Measurements from ENCODE around the gene CHD5.

Gene CHD5

GRCh38 chr1:6103111-6103853 is 76.8 kb downstream of the CHD5 start:
- Histone ChIP-seq H3K9ac (ENCODE audit: insufficient read length) (no peak overlapping the region), H3K27ac (no peak overlapping the region), H3K4me3 (no peak overlapping the region), H3K9me3 (ENCODE audit: low read depth, low read length) (no peaks in the 10 kb centered on the region), H3K36me3 (ENCODE audit: insufficient read depth, low read length) (no peaks in the 10 kb centered on the region)
- no peak for DNase-seq (ENCODE audit: low read depth, low spot score)
- TF ChIP-seq EZH2 (IDR thresholded peaks at IDR 0.05) (no peak), POLR2AphosphoS5 (IDR thresholded peaks at IDR 0.05; ENCODE audit: borderline replicate concordance, low read depth, low read length) (no peak)

GRCh38 chr1:6102532-6102845 is 77.6 kb downstream of the CHD5 start:
- no peak overlapping the region for H3K9ac ChIP-seq (ENCODE audit: insufficient read length)
- H3K4me3 ChIP-seq: no peak overlapping the region
- TF ChIP-seq EZH2 (IDR thresholded peaks at IDR 0.05): no peak
- TF ChIP-seq FOXP2 (optimal IDR thresholded peaks at IDR 0.05; ENCODE audit: control extremely low read depth, extremely low read length, insufficient read depth): no peak
- TF ChIP-seq POLR2AphosphoS5 (IDR thresholded peaks at IDR 0.05; ENCODE audit: borderline replicate concordance, low read depth, low read length): no peak
- no peaks in the 10 kb centered on the region for H3K36me3 ChIP-seq (ENCODE audit: insufficient read depth, low read length)
- DNase-seq (ENCODE audit: low read depth, low spot score): no peak
- H3K27ac ChIP-seq: no peak overlapping the region
- no peaks in the 10 kb centered on the region for H3K9me3 ChIP-seq (ENCODE audit: low read depth, low read length)

- Histone ChIP-seq H3K9me3 (ENCODE audit: low read depth, low read length) (no peaks in the 10 kb centered on the region), H3K4me3 (no peak overlapping the region), H3K27ac (no peak overlapping the region), H3K9ac (ENCODE audit: insufficient read length) (no peak overlapping the region), H3K36me3 (ENCODE audit: insufficient read depth, low read length) (no peaks in the 10 kb centered on the region)
- DNase-seq (ENCODE audit: low read depth, low spot score): no peak
- TF ChIP-seq FOXP2 (optimal IDR thresholded peaks at IDR 0.05; ENCODE audit: control extremely low read depth, extremely low read length, insufficient read depth) (no peak), POLR2AphosphoS5 (IDR thresholded peaks at IDR 0.05; ENCODE audit: borderline replicate concordance, low read depth, low read length) (no peak)
Measured at GRCh38 chr1:6101826-6102531, 78.1 kb downstream of the CHD5 start.

- DNase-seq (ENCODE audit: low read depth, low spot score): no peak
- Histone ChIP-seq H3K36me3 (ENCODE audit: insufficient read depth, low read length) (no peaks in the 10 kb centered on the region), H3K27ac (no peak overlapping the region), H3K4me3 (no peak overlapping the region), H3K9me3 (ENCODE audit: low read depth, low read length) (no peaks in the 10 kb centered on the region), H3K9ac (ENCODE audit: insufficient read length) (no peak overlapping the region)
- TF ChIP-seq FOXP2 (optimal IDR thresholded peaks at IDR 0.05; ENCODE audit: control extremely low read depth, extremely low read length, insufficient read depth): no peak
- TF ChIP-seq EZH2 (IDR thresholded peaks at IDR 0.05): no peak
- TF ChIP-seq POLR2AphosphoS5 (IDR thresholded peaks at IDR 0.05; ENCODE audit: borderline replicate concordance, low read depth, low read length): no peak
Measured at GRCh38 chr1:6100861-6101783, 79.0 kb downstream of the CHD5 start.

GRCh38 chr1:6099787-6100765 is 80.0 kb downstream of the CHD5 start:
- TF ChIP-seq POLR2AphosphoS5 (IDR thresholded peaks at IDR 0.05; ENCODE audit: borderline replicate concordance, low read depth, low read length): no peak
- no peak for TF ChIP-seq FOXP2 (optimal IDR thresholded peaks at IDR 0.05; ENCODE audit: control extremely low read depth, extremely low read length, insufficient read depth)
- no peak for TF ChIP-seq EZH2 (IDR thresholded peaks at IDR 0.05)

GRCh38 chr1:6099297-6099696 is 80.8 kb downstream of the CHD5 start:
- Histone ChIP-seq H3K4me3 (no peak overlapping the region), H3K27ac (no peak overlapping the region), H3K9me3 (ENCODE audit: low read depth, low read length) (no peaks in the 10 kb centered on the region), H3K36me3 (ENCODE audit: insufficient read depth, low read length) (no peaks in the 10 kb centered on the region), H3K9ac (ENCODE audit: insufficient read length) (no peak overlapping the region)
- no peak for DNase-seq (ENCODE audit: low read depth, low spot score)
- TF ChIP-seq FOXP2 (optimal IDR thresholded peaks at IDR 0.05; ENCODE audit: control extremely low read depth, extremely low read length, insufficient read depth) (no peak), POLR2AphosphoS5 (IDR thresholded peaks at IDR 0.05; ENCODE audit: borderline replicate concordance, low read depth, low read length) (no peak), EZH2 (IDR thresholded peaks at IDR 0.05) (no peak)

More at GRCh38 chr1:6099787-6100765, 80.0 kb downstream of the CHD5 start:
- Histone ChIP-seq H3K4me3 (no peak overlapping the region), H3K9ac (ENCODE audit: insufficient read length) (no peak overlapping the region), H3K27ac (no peak overlapping the region), H3K9me3 (ENCODE audit: low read depth, low read length) (no peaks in the 10 kb centered on the region), H3K36me3 (ENCODE audit: insufficient read depth, low read length) (no peaks in the 10 kb centered on the region)
- no peak for DNase-seq (ENCODE audit: low read depth, low spot score)

GRCh38 chr1:6098303-6099215 is 81.6 kb downstream of the CHD5 start:
- no peak overlapping the region for H3K4me3 ChIP-seq
- TF ChIP-seq POLR2AphosphoS5 (IDR thresholded peaks at IDR 0.05; ENCODE audit: borderline replicate concordance, low read depth, low read length) (no peak), EZH2 (IDR thresholded peaks at IDR 0.05) (no peak), FOXP2 (optimal IDR thresholded peaks at IDR 0.05; ENCODE audit: control extremely low read depth, extremely low read length, insufficient read depth) (no peak)
- no peak overlapping the region for H3K9ac ChIP-seq (ENCODE audit: insufficient read length)
- no peaks in the 10 kb centered on the region for H3K9me3 ChIP-seq (ENCODE audit: low read depth, low read length)
- DNase-seq (ENCODE audit: low read depth, low spot score): no peak
- no peak overlapping the region for H3K27ac ChIP-seq
- H3K36me3 ChIP-seq (ENCODE audit: insufficient read depth, low read length): no peaks in the 10 kb centered on the region
